HepG2 (cell line): ENCODE measurements around the gene PHKG2. TPM values are rescaled to one million over a fixed set of nuclear protein-coding genes. Genes with fewer than 3 reads are reported as not detected.

Experiments used
- BORCS8-MEF2B ChIP-seq: sonication (generic); formaldehyde crosslinking; IDR thresholded peaks from 2 replicates; pipeline ENCODE4 v1.8.0; 2022; ENCODE audit warnings: mild to moderate bottlenecking, missing genetic modification reagents
- BRD4 ChIP-seq: sonication (generic); formaldehyde crosslinking; IDR thresholded peaks from 2 replicates; pipeline ENCODE4 v1.4.0; 2020; ENCODE audit warnings: missing genetic modification reagents
- EZH2 ChIP-seq: conservative IDR thresholded peaks from 2 replicates; pipeline ENCODE4 v1.6.1; 2012; ENCODE audit warnings: mild to moderate bottlenecking, low read depth, low read length, moderate library complexity
- GABPA ChIP-seq, 2 experiments: IDR thresholded peaks; 2 replicates each; pipeline ENCODE4 v1.6.1; 2011 to 2016; ENCODE audit warnings: low read depth in 2 of 2, low read length in 1 of 2, missing biosample characterization in 1 of 2, missing genetic modification characterization in 1 of 2
- HMG20A ChIP-seq: IDR thresholded peaks from 2 replicates; pipeline ENCODE4 v1.6.1; 2016; ENCODE audit warnings: borderline replicate concordance
- MTF2 ChIP-seq: sonication (generic); formaldehyde crosslinking; IDR thresholded peaks from 2 replicates; pipeline ENCODE4 v1.5.0; 2020; ENCODE audit warnings: missing genetic modification reagents, borderline replicate concordance
- SRSF9 ChIP-seq: fragments of 200-400 bp; formaldehyde crosslinking; IDR thresholded peaks from 2 replicates; pipeline ENCODE4 v1.6.1; 2018; ENCODE audit warnings: borderline replicate concordance, mild to moderate bottlenecking, low read depth, low read length; ENCODE audit not compliant: insufficient read depth, poor library complexity, severe bottlenecking
- ZNF34 ChIP-seq: sonication (generic); formaldehyde crosslinking; IDR thresholded peaks from 2 replicates; pipeline ENCODE4 v1.4.0; 2020; ENCODE audit warnings: mild to moderate bottlenecking, missing genetic modification reagents, borderline replicate concordance
- ZNF749 ChIP-seq: sonication (generic); formaldehyde crosslinking; IDR thresholded peaks from 2 replicates; pipeline ENCODE4 v1.8.0; 2022; ENCODE audit warnings: mild to moderate bottlenecking, missing genetic modification reagents, moderate library complexity, borderline replicate concordance
- polyA plus RNA-seq, 8 experiments: library from polyadenylated mRNA; depleted of rRNA in 3 of 8; stranded (reverse) in 7 of 8; unstranded in 1 of 8; fragments of >200 nt; fragmentation: Illumina TruSeq in 4 of 8; extraction: Trizol in 4 of 8; gene quantifications; 2 replicates each; pipeline versions ENCODE4 v1.2.1 to v1.2.3, GENCODE V29; 2011 to 2016; ENCODE audit warnings: low read depth in 4 of 8, missing spikeins in 1 of 8, mixed read lengths in 1 of 8; ENCODE audit not compliant: insufficient read depth in 1 of 8
- total RNA-seq, 5 experiments: library from RNA; depleted of rRNA; stranded (reverse); fragments of >200 nt; fragmentation: Illumina TruSeq; extraction: Trizol; gene quantifications; 2 replicates each; pipeline ENCODE4 v1.2.3, GENCODE V29; 2016; ENCODE audit warnings: low read depth in 1 of 5
- TF ChIP-seq, protein P1 (sequence below): sonication (generic); formaldehyde crosslinking; IDR thresholded peaks from 2 replicates; pipeline ENCODE4 v1.4.0; 2020; ENCODE audit warnings: mild to moderate bottlenecking, missing genetic modification reagents
- TF ChIP-seq, protein P2 (sequence below): sonication (generic); formaldehyde crosslinking; IDR thresholded peaks from 2 replicates; pipeline ENCODE4 v1.9.0; 2021; ENCODE audit warnings: missing genetic modification reagents, borderline replicate concordance
- TF ChIP-seq, protein P3 (sequence below): sonication (generic); formaldehyde crosslinking; IDR thresholded peaks from 2 replicates; pipeline ENCODE4 v1.5.1; 2020; ENCODE audit warnings: missing genetic modification reagents, mild to moderate bottlenecking, borderline replicate concordance
- TF ChIP-seq, protein P4 (sequence below): sonication (generic); formaldehyde crosslinking; IDR thresholded peaks from 2 replicates; pipeline ENCODE4 v1.4.0; 2020; ENCODE audit warnings: low read depth, missing genetic modification reagents

Gene PHKG2
- total and polyA plus RNA-seq, 2 of the 13 experiments (the other 11 are each of a cell fraction or from before 2014, with no cell fraction given), result 37.4 to 42.1 TPM

DNA sequence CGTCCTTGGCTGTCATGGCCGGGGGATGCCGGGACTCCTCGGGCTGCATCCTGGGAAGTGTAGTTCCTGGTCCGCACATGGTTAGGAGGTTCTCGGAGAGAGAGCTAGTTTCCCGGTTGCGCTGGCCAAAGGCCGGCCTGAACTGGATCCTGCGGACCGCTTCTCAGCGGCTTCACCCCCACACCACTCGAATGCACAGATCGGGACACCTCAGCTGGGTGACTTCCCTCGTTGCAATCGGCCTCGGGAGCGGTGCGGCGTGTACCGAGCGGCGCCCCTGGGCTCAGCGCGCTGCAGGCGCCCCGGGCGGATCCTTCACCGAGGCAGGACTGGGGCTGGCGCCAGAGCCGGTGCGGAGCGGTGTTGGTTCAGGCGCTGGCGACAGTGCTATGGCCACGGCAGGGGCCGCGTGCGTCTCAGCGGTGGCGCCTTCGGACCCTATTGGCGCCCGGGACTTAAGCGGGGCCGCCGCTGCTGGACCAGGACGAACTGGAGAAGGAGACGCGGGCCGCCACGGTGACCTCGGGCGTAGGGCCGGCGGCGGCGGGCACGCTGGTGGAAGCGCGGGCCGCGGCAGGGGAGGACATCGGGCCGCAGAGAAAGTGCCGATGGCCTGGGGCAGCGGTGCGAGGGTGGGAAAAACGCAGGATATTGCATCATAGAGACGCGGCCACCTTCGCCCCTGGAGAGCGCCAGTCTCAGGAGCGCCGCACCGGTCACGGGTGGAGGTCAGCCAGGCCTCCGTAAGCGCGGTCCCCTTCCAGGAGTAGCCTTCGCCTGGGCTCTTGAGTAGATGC, 27.4 kb downstream of the PHKG2 start (continued):
- TF ChIP-seq, protein P1, sequence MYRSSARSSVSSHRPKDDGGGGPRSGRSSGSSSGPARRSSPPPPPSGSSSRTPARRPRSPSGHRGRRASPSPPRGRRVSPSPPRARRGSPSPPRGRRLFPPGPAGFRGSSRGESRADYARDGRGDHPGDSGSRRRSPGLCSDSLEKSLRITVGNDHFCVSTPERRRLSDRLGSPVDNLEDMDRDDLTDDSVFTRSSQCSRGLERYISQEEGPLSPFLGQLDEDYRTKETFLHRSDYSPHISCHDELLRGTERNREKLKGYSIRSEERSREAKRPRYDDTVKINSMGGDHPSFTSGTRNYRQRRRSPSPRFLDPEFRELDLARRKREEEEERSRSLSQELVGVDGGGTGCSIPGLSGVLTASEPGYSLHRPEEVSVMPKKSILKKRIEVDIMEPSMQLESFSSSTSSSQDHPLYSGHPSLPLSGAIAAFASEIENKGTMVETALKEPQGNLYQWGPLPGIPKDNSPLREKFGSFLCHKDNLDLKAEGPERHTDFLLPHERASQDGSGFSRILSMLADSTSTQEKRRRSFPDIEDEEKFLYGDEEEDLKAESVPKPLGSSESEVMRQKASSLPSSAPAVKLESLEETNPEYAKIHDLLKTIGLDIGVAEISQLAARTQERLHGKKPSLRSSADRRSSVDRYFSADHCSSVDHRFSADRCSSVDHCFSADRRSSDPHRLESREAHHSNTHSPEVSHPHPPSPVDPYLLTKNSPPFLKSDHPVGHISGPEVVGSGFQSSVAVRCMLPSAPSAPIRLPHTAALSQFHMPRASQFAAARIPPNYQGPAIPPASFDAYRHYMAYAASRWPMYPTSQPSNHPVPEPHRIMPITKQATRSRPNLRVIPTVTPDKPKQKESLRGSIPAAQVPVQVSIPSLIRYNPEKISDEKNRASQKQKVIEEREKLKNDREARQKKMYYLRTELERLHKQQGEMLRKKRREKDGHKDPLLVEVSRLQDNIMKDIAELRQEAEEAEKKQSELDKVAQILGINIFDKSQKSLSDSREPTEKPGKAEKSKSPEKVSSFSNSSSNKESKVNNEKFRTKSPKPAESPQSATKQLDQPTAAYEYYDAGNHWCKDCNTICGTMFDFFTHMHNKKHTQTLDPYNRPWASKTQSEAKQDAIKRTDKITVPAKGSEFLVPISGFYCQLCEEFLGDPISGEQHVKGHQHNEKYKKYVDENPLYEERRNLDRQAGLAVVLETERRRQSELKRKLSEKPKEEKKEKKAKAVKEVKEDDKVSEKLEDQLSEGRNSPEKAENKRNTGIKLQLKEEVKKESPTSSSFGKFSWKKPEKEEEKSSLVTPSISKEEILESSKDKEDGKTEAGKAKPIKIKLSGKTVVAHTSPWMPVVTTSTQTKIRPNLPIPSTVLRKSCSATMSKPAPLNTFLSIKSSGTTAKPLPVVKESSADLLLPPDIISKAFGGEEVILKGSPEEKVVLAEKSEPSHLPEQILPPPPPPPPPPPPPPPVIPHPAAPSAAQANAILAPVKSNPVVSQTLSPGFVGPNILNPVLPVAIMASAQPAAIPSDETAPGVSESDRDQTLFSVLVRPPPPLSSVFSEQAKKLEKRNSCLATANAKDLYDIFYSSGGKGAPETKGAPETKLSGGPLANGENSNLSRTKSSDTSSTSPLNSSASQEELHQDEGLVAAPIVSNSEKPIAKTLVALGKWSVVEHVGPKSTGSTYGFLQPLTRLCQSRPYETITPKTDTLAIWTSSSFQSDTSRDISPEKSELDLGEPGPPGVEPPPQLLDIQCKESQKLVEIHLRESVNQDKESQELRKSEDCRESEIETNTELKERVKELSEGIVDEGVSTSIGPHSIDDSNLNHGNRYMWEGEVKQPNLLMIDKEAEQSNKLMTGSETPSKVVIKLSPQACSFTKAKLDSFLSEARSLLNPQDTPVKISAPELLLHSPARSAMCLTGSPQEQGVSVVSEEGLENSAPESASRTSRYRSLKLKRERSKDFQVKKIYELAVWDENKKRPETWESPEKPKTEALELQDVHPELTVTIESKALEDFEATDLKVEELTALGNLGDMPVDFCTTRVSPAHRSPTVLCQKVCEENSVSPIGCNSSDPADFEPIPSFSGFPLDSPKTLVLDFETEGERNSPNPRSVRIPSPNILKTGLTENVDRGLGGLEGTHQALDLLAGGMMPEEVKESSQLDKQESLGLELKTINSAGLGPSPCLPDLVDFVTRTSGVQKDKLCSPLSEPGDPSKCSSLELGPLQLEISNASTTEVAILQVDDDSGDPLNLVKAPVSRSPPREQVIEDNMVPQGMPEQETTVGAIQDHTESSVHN, result peak; percentile 79; the same call in 1 of the 2 replicates
- peak; percentile 97 for TF ChIP-seq ZNF749 (CRISPR knock-in tag)
- no peak for TF ChIP-seq HMG20A (CRISPR knock-in tag)
- TF ChIP-seq SRSF9, result no peak
- TF ChIP-seq BRD4 (CRISPR knock-in tag), result peak; percentile 48; the same call in 1 of the 2 replicates
- TF ChIP-seq EZH2, result no peak
- TF ChIP-seq, protein P2, sequence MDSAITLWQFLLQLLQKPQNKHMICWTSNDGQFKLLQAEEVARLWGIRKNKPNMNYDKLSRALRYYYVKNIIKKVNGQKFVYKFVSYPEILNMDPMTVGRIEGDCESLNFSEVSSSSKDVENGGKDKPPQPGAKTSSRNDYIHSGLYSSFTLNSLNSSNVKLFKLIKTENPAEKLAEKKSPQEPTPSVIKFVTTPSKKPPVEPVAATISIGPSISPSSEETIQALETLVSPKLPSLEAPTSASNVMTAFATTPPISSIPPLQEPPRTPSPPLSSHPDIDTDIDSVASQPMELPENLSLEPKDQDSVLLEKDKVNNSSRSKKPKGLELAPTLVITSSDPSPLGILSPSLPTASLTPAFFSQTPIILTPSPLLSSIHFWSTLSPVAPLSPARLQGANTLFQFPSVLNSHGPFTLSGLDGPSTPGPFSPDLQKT (CRISPR knock-in tag), result peak; percentile 79; the same call in 1 of the 2 replicates
- TF ChIP-seq, protein P3, sequence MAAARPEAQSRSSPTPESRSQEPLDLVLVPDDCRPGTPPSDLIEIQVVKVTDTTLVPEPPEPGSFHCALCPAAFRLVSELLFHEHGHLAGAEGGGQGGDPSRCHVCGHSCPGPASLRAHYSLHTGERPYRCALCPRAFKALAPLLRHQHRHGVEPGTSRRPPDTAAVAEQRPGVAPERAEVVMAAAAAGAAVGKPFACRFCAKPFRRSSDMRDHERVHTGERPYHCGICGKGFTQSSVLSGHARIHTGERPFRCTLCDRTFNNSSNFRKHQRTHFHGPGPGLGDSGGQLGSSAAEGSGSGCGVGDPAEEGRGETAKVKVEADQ (CRISPR knock-in tag), result peak; percentile 90; the same call in 1 of the 2 replicates
- peak; percentile 89 for TF ChIP-seq BORCS8-MEF2B (CRISPR knock-in tag)
- peak; percentile 95 for TF ChIP-seq MTF2 (CRISPR knock-in tag)
- TF ChIP-seq, protein P4, sequence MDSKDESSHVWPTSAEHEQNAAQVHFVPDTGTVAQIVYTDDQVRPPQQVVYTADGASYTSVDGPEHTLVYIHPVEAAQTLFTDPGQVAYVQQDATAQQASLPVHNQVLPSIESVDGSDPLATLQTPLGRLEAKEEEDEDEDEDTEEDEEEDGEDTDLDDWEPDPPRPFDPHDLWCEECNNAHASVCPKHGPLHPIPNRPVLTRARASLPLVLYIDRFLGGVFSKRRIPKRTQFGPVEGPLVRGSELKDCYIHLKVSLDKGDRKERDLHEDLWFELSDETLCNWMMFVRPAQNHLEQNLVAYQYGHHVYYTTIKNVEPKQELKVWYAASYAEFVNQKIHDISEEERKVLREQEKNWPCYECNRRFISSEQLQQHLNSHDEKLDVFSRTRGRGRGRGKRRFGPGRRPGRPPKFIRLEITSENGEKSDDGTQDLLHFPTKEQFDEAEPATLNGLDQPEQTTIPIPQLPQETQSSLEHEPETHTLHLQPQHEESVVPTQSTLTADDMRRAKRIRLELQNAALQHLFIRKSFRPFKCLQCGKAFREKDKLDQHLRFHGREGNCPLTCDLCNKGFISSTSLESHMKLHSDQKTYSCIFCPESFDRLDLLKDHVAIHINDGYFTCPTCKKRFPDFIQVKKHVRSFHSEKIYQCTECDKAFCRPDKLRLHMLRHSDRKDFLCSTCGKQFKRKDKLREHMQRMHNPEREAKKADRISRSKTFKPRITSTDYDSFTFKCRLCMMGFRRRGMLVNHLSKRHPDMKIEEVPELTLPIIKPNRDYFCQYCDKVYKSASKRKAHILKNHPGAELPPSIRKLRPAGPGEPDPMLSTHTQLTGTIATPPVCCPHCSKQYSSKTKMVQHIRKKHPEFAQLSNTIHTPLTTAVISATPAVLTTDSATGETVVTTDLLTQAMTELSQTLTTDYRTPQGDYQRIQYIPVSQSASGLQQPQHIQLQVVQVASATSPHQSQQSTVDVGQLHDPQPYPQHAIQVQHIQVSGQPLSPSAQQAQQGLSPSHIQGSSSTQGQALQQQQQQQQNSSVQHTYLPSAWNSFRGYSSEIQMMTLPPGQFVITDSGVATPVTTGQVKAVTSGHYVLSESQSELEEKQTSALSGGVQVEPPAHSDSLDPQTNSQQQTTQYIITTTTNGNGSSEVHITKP (CRISPR knock-in tag), result peak; percentile 18
- peak; percentile 36 for TF ChIP-seq GABPA (IDR thresholded peaks at IDR 0.05; ENCODE audit: low read depth, low read length)
- TF ChIP-seq GABPA (CRISPR knock-in tag; IDR thresholded peaks at IDR 0.05; ENCODE audit: low read depth), result peak; percentile 80
- peak; percentile 98; the same call in 1 of the 2 replicates for TF ChIP-seq ZNF34 (CRISPR knock-in tag)
